ENCODE data around the gene OR6K6.

The OR6K6 gene

DNA sequence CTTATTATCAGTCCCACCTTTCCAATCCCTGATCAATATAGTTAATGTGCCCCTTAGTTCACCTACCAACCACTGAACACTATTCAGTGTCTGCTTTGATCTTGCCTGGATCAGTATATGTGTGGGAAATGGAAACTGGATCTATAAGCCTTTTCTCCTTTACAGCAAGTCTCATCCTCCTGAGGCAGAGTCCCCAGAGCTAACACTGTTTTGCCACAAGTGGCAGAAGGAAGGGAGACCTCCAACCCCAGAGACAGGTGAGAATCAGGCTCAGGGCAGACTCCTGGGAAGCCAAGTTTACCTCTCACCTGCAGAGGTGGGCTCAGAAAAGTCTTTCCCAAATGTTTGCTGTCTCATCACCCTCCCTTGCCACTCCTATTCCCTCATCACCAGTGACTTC lies 26.6 kb downstream of the OR6K6 start, which contains the start of gene OR6N2:
OR6N2 (minus strand) TSS at position 101 of the 400 bp plus-strand sequence. CDS start 3,569 bp downstream, outside the sequence.
- DNase-seq = no peak
- no peak within 1 kb of the TSS for H3K4ac ChIP-seq (ENCODE audit: low read depth, low read length)
- no peak within 1 kb of the TSS for H2BK120ac ChIP-seq (ENCODE audit: insufficient read depth, low read length, poor library complexity)
- H3K4me3 ChIP-seq (ENCODE audit: low read depth, low read length) = no peak within 1 kb of the TSS
- no peaks in the 10 kb centered on the region for H3K36me3 ChIP-seq (ENCODE audit: control insufficient read depth in 1 of 2, insufficient read depth in 2 of 2, low read length in 2 of 2)
- no peak within 1 kb of the TSS for H3K23ac ChIP-seq (ENCODE audit: low read length)
- no peak within 1 kb of the TSS for H2BK12ac ChIP-seq (ENCODE audit: low read length)
- H3K27me3 ChIP-seq (ENCODE audit: insufficient read depth, low read length) = no peaks in the 10 kb centered on the region
- no peak within 1 kb of the TSS for H3K14ac ChIP-seq (ENCODE audit: low read length)
- no peak within 1 kb of the TSS for H2AFZ ChIP-seq (ENCODE audit: insufficient read depth, low read length, poor library complexity)
- no peaks in the 10 kb centered on the region for H3K79me2 ChIP-seq (ENCODE audit: control insufficient read depth, insufficient read depth, low read length, poor library complexity)
- H3K4me1 ChIP-seq (ENCODE audit: control insufficient read depth in 1 of 2, insufficient read depth in 2 of 2, low read length in 2 of 2) = no peaks in the 10 kb centered on the region
- H2AK5ac ChIP-seq (ENCODE audit: low read length) = no peak within 1 kb of the TSS
- no peak within 1 kb of the TSS for H4K8ac ChIP-seq (ENCODE audit: low read depth, low read length)
- no peak within 1 kb of the TSS for H2BK5ac ChIP-seq (ENCODE audit: low read depth, low read length, poor library complexity)
- H3K9ac ChIP-seq (ENCODE audit: low read length) = no peak within 1 kb of the TSS
- no peaks in the 10 kb centered on the region for H3K9me3 ChIP-seq (ENCODE audit: insufficient read depth, low read depth, low read length)
- H3K27ac ChIP-seq (ENCODE audit: low read depth, low read length) = no peak within 1 kb of the TSS
- no peak within 1 kb of the TSS for H3K18ac ChIP-seq (ENCODE audit: low read length)
- no peak within 1 kb of the TSS for H3K4me2 ChIP-seq (ENCODE audit: low read length)
- H4K91ac ChIP-seq (ENCODE audit: low read depth, low read length) = no peak within 1 kb of the TSS
- H3K79me1 ChIP-seq (ENCODE audit: low read length) = no peaks in the 10 kb centered on the region
- no peak within 1 kb of the TSS for H4K12ac ChIP-seq (ENCODE audit: low read depth, low read length)

GRCh38 chr1:158793604-158794003 lies 39.1 kb downstream of the OR6K6 start:
- no peak overlapping the region for H4K91ac ChIP-seq (ENCODE audit: low read depth, low read length)
- no CpG with 5 or more reads among the region's 2 CpGs for WGBS (ENCODE audit: extremely low coverage, insufficient coverage, insufficient read length)
- no peak overlapping the region for H2AK5ac ChIP-seq (ENCODE audit: low read length)
- H3K18ac ChIP-seq (ENCODE audit: low read length) = no peak overlapping the region
- H3K14ac ChIP-seq (ENCODE audit: low read length) = no peak overlapping the region
- no peaks in the 10 kb centered on the region for H3K4me1 ChIP-seq (ENCODE audit: control insufficient read depth in 1 of 2, insufficient read depth in 2 of 2, low read length in 2 of 2)
- no peak overlapping the region for H4K8ac ChIP-seq (ENCODE audit: low read depth, low read length)
- H2AFZ ChIP-seq (ENCODE audit: insufficient read depth, low read length, poor library complexity) = no peak overlapping the region
- no peak overlapping the region for H3K9ac ChIP-seq (ENCODE audit: low read length)
- H2BK12ac ChIP-seq (ENCODE audit: low read length) = no peak overlapping the region
- H3K79me2 ChIP-seq (ENCODE audit: control insufficient read depth, insufficient read depth, low read length, poor library complexity) = no peaks in the 10 kb centered on the region
- H3K79me1 ChIP-seq (ENCODE audit: low read length) = no peaks in the 10 kb centered on the region
- no peak overlapping the region for H3K4me3 ChIP-seq (ENCODE audit: low read depth, low read length)
- H3K4me2 ChIP-seq (ENCODE audit: low read length) = no peak overlapping the region
- DNase-seq = peak in 1 of 2 donors; percentile 4
- H3K4ac ChIP-seq (ENCODE audit: low read depth, low read length) = no peak overlapping the region
- no peak overlapping the region for H2BK120ac ChIP-seq (ENCODE audit: insufficient read depth, low read length, poor library complexity)
- no peak overlapping the region for H4K12ac ChIP-seq (ENCODE audit: low read depth, low read length)
- H3K27ac ChIP-seq (ENCODE audit: low read depth, low read length) = no peak overlapping the region
- H2BK5ac ChIP-seq (ENCODE audit: low read depth, low read length, poor library complexity) = no peak overlapping the region
- H3K9me3 ChIP-seq (ENCODE audit: insufficient read depth, low read depth, low read length) = no peaks in the 10 kb centered on the region
- no peaks in the 10 kb centered on the region for H3K36me3 ChIP-seq (ENCODE audit: control insufficient read depth in 1 of 2, insufficient read depth in 2 of 2, low read length in 2 of 2)
- no peaks in the 10 kb centered on the region for H3K27me3 ChIP-seq (ENCODE audit: insufficient read depth, low read length)
- no peak overlapping the region for H3K23ac ChIP-seq (ENCODE audit: low read length)

DNA sequence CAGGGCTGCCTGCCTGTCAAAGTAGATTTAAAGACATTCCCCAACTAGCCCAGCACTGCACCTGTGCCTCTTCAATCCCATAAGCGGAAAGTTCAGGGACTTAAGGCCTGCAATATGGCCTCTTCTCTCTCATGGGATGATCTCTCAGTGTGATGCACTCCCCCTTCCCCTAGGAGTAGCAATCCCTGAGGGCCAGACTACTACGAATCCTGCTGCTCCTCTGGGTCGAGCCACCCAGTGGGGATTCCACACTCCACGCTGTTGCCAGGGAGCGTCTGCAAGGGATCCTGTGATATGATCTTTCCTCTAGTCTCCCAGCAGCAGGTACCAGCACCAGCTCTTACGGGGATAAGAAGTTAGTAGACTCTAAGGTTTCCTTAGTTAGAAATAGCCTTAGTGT lies 39.7 kb downstream of the OR6K6 start:
- H3K4me1 ChIP-seq (ENCODE audit: control insufficient read depth in 1 of 2, insufficient read depth in 2 of 2, low read length in 2 of 2) = no peaks in the 10 kb centered on the region
- no peak overlapping the region for H2AK5ac ChIP-seq (ENCODE audit: low read length)
- WGBS (ENCODE audit: extremely low coverage, insufficient coverage, insufficient read length) = no CpG with 5 or more reads among the region's 6 CpGs
- no peak overlapping the region for H3K4me3 ChIP-seq (ENCODE audit: low read depth, low read length)
- H3K79me2 ChIP-seq (ENCODE audit: control insufficient read depth, insufficient read depth, low read length, poor library complexity) = no peaks in the 10 kb centered on the region
- no peak overlapping the region for H3K23ac ChIP-seq (ENCODE audit: low read length)
- H3K9me3 ChIP-seq (ENCODE audit: insufficient read depth, low read depth, low read length) = no peaks in the 10 kb centered on the region
- no peak overlapping the region for H3K27ac ChIP-seq (ENCODE audit: low read depth, low read length)
- H3K4ac ChIP-seq (ENCODE audit: low read depth, low read length) = no peak overlapping the region
- no peak for DNase-seq
- no peaks in the 10 kb centered on the region for H3K79me1 ChIP-seq (ENCODE audit: low read length)
- no peak overlapping the region for H4K12ac ChIP-seq (ENCODE audit: low read depth, low read length)
- H2BK5ac ChIP-seq (ENCODE audit: low read depth, low read length, poor library complexity) = no peak overlapping the region
- no peak overlapping the region for H2BK12ac ChIP-seq (ENCODE audit: low read length)
- H3K27me3 ChIP-seq (ENCODE audit: insufficient read depth, low read length) = no peaks in the 10 kb centered on the region
- no peak overlapping the region for H3K18ac ChIP-seq (ENCODE audit: low read length)
- no peak overlapping the region for H2BK120ac ChIP-seq (ENCODE audit: insufficient read depth, low read length, poor library complexity)
- no peak overlapping the region for H3K9ac ChIP-seq (ENCODE audit: low read length)
- no peak overlapping the region for H3K14ac ChIP-seq (ENCODE audit: low read length)
- no peak overlapping the region for H3K4me2 ChIP-seq (ENCODE audit: low read length)
- no peak overlapping the region for H4K91ac ChIP-seq (ENCODE audit: low read depth, low read length)
- no peak overlapping the region for H4K8ac ChIP-seq (ENCODE audit: low read depth, low read length)
- H3K36me3 ChIP-seq (ENCODE audit: control insufficient read depth in 1 of 2, insufficient read depth in 2 of 2, low read length in 2 of 2) = no peaks in the 10 kb centered on the region
- H2AFZ ChIP-seq (ENCODE audit: insufficient read depth, low read length, poor library complexity) = no peak overlapping the region

DNA sequence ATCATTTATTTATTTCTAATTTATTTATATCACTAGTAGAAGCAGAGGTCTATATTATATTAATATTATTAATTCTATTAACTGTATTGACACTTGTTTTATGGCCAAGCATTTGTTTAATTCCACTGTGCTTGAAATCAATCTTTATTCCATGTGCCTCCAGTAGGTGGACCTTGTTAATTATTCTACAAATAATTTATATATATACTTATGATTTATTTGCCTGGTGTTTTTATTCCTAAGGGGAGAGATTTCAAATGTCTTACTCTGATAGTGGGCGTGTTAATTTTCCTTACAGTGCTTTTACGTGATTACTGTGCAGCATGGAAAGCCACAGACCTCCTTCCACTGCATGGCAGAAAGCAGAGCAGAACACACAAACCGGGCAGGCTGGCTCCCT lies 44.0 kb downstream of the OR6K6 start:
- Histone ChIP-seq H3K36me3 (ENCODE audit: control insufficient read depth in 1 of 2, insufficient read depth in 2 of 2, low read length in 2 of 2) (no peaks in the 10 kb centered on the region), H3K14ac (ENCODE audit: low read length) (no peak overlapping the region), H3K79me1 (ENCODE audit: low read length) (no peaks in the 10 kb centered on the region), H3K27me3 (ENCODE audit: insufficient read depth, low read length) (no peaks in the 10 kb centered on the region), H2AFZ (ENCODE audit: insufficient read depth, low read length, poor library complexity) (no peak overlapping the region), H3K9me3 (ENCODE audit: insufficient read depth, low read depth, low read length) (no peaks in the 10 kb centered on the region), H2BK120ac (ENCODE audit: insufficient read depth, low read length, poor library complexity) (no peak overlapping the region), H3K4me2 (ENCODE audit: low read length) (no peak overlapping the region), H4K91ac (ENCODE audit: low read depth, low read length) (no peak overlapping the region), H2BK12ac (ENCODE audit: low read length) (no peak overlapping the region), H3K23ac (ENCODE audit: low read length) (no peak overlapping the region), H3K9ac (ENCODE audit: low read length) (no peak overlapping the region), H3K79me2 (ENCODE audit: control insufficient read depth, insufficient read depth, low read length, poor library complexity) (no peaks in the 10 kb centered on the region), H3K27ac (ENCODE audit: low read depth, low read length) (no peak overlapping the region), H2BK5ac (ENCODE audit: low read depth, low read length, poor library complexity) (no peak overlapping the region), H3K4ac (ENCODE audit: low read depth, low read length) (no peak overlapping the region), H3K4me1 (ENCODE audit: control insufficient read depth in 1 of 2, insufficient read depth in 2 of 2, low read length in 2 of 2) (no peaks in the 10 kb centered on the region), H3K18ac (ENCODE audit: low read length) (no peak overlapping the region), H2AK5ac (ENCODE audit: low read length) (no peak overlapping the region), H4K12ac (ENCODE audit: low read depth, low read length) (no peak overlapping the region), H4K8ac (ENCODE audit: low read depth, low read length) (no peak overlapping the region), H3K4me3 (ENCODE audit: low read depth, low read length) (no peak overlapping the region)
- no peak for DNase-seq
- WGBS (ENCODE audit: extremely low coverage, insufficient coverage, insufficient read length) = no CpG with 5 or more reads among the region's 3 CpGs

All from trophoblast cell (in vitro differentiated cells and primary cell).